ENCODE data around the gene C1orf94. TPM values are rescaled to one million over a fixed set of nuclear protein-coding genes. Genes with fewer than 3 reads are reported as not detected.

The C1orf94 gene, protein sequence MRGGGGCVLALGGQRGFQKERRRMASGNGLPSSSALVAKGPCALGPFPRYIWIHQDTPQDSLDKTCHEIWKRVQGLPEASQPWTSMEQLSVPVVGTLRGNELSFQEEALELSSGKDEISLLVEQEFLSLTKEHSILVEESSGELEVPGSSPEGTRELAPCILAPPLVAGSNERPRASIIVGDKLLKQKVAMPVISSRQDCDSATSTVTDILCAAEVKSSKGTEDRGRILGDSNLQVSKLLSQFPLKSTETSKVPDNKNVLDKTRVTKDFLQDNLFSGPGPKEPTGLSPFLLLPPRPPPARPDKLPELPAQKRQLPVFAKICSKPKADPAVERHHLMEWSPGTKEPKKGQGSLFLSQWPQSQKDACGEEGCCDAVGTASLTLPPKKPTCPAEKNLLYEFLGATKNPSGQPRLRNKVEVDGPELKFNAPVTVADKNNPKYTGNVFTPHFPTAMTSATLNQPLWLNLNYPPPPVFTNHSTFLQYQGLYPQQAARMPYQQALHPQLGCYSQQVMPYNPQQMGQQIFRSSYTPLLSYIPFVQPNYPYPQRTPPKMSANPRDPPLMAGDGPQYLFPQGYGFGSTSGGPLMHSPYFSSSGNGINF
- total RNA-seq = not detected

DNA sequence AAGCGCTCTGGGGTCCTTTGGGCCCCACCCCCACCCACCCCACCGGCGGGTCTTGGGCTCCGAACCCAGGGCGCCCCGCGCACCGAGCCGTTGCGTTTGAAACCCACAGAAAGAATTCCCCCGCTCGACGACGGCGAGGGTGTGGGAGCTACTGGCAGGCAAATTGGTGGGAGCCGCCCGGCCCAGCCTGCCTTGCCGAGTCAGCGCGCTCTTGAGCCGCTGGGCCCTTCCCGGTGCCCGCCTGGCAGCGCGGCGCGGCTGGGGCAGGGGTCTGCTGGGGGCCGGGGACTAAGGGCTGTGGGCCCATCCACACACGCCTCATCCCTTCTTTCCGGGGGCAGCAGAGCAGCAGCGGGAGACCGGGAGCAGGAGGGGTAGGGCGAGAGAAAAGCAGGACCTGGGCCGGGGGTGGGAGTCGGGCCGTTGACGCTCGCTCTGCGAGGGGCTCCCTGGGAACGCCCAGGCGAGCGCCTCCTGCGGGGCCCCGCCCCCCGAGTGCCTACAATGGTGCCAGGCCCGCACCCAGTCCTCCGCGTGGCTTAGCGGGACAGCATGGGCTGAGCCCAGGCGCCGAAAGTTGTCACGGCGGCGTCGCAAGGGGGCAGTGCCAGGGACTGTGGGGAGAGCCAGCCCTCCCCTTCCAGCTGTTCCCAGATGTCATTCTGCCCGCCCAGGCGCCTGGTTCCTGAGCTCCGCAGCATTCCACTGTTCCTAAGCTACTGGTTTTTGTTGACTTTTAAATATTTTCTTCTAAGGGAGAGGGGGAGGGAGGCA is at the start of gene C1orf94:
Gene C1orf94, plus strand, starts transcription at position 78 of the 774 bp plus-strand sequence. CDS start 883 bp downstream, outside the sequence.
- Histone ChIP-seq H3K27ac (no peak within 1 kb of the TSS), H3K36me3 (no peaks in the 10 kb centered on the region), H3K4me3 (peak within 1 kb of the TSS in 1 of 3 donors; percentile 15), H3K27me3 (peaks cover 6 to 45% of the 10 kb centered on the region in 2 donors), H3K4me1 (no peaks in the 10 kb centered on the region), H3K9me3 (no peaks in the 10 kb centered on the region)
- intact Hi-C loops (cut with DNase I; ENCODE audit: low total_unique reads) = no loop called here
- DNase-seq (ENCODE audit: low spot score in 2 of 2) = no peak
- no peak for TF ChIP-seq POLR2AphosphoS5 (IDR thresholded peaks at IDR 0.05)
- TF ChIP-seq, protein P1, sequence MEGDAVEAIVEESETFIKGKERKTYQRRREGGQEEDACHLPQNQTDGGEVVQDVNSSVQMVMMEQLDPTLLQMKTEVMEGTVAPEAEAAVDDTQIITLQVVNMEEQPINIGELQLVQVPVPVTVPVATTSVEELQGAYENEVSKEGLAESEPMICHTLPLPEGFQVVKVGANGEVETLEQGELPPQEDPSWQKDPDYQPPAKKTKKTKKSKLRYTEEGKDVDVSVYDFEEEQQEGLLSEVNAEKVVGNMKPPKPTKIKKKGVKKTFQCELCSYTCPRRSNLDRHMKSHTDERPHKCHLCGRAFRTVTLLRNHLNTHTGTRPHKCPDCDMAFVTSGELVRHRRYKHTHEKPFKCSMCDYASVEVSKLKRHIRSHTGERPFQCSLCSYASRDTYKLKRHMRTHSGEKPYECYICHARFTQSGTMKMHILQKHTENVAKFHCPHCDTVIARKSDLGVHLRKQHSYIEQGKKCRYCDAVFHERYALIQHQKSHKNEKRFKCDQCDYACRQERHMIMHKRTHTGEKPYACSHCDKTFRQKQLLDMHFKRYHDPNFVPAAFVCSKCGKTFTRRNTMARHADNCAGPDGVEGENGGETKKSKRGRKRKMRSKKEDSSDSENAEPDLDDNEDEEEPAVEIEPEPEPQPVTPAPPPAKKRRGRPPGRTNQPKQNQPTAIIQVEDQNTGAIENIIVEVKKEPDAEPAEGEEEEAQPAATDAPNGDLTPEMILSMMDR (IDR thresholded peaks at IDR 0.05) = no peak
- TF ChIP-seq POLR2A (IDR thresholded peaks at IDR 0.05) = no peak

DNA sequence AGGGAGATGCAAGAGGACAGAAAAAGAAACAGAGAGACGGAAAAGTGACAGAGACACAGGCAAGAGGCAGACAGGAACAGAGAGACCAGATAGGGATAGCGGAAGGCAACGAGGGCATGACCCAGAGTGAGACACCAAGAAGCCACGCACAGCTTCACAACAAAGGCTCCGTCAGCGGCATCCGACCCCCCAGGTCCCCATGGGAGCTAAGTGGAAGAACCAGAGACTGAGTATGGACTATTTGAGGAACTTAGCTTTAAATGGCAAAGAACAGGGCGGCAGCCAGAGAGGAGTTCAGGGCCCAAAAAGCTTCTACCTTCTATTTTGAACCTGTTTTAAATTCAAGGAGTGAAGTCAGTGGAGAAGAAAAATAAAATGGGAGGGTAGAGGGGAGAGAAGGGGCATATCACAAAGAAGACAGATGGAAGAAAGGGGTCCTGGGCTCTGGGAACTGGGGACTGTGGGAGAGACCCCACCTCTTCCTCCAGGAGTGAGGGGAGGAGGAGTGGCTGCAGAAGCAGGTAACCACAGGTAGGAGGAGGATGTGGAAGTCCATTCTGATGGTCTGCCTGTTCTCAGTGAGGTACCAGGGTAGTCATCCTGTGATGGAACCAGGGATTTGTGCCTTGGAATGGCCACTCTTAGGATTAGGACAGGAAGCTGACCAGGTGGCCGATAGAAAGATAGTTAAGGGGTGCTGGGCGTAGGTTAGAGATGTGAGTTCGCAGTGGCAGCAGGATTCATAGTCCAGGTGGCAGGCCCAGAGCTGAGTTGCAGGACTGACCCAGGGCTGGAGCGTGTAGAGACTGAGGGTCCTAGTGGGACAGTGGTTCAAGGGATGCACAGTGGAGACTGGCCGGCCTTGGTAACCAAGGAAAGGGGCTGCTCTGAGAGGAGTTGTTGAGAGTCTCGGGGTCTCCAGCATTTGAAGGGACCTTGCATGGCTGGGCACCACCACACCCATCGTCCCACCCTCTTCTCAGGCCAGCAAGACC is 49.4 kb upstream of the C1orf94 start:
- Histone ChIP-seq H3K27me3 (no peaks in the 10 kb centered on the region), H3K4me3 (no peak overlapping the region), H3K4me1 (no peaks in the 10 kb centered on the region), H3K36me3 (no peaks in the 10 kb centered on the region), H3K9me3 (no peaks in the 10 kb centered on the region), H3K27ac (no peak overlapping the region)
- TF ChIP-seq, protein P1 (IDR thresholded peaks at IDR 0.05) = no peak
- no peak for TF ChIP-seq POLR2AphosphoS5 (IDR thresholded peaks at IDR 0.05)
- TF ChIP-seq POLR2A (IDR thresholded peaks at IDR 0.05) = no peak
- intact Hi-C loops (cut with DNase I; ENCODE audit: low total_unique reads) = no loop called here
- DNase-seq (ENCODE audit: low spot score in 2 of 2) = no peak

DNA sequence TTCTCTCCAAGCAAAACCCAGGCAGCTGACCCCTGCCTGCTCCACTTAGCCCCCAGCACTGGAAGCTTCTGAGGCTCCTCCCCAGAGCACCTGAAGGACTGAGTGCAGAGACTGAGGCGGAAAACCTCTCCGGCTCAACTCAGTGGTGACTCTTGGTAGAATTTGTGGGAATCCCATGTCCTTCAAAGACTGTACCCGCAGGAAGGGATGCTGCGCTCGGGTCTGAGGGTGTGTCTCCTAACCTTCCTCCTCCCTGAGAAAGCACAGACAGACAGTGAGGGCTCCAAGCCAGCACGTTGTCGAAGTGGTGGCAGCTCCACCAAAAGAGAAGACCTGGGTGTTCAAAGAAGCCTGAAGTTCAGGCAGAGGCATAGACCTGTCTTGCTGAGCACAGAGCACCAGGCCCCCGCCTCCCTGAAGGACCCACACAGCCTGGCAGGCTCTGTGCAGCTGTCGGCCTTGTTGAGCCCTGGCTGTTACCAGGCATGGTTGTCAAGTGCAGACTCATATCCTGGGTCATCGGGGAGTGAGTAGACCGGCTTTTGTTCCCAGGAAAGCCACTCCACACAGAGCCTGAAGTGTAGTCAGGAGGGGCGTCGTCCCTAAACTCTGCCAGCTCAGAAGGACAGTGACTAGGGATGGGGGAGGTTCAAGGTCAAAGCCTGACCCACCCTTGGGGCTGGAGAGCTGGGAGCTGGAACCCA is 48.4 kb upstream of the C1orf94 start:
- Histone ChIP-seq H3K4me1 (no peaks in the 10 kb centered on the region), H3K36me3 (no peaks in the 10 kb centered on the region), H3K27me3 (no peaks in the 10 kb centered on the region), H3K27ac (no peak overlapping the region), H3K9me3 (no peaks in the 10 kb centered on the region), H3K4me3 (no peak overlapping the region)
- TF ChIP-seq, protein P1 (IDR thresholded peaks at IDR 0.05) = no peak
- TF ChIP-seq POLR2A (IDR thresholded peaks at IDR 0.05) (no peak), POLR2AphosphoS5 (IDR thresholded peaks at IDR 0.05) (no peak)
- DNase-seq (ENCODE audit: low spot score in 2 of 2) = no peak
- intact Hi-C loops (cut with DNase I; ENCODE audit: low total_unique reads) = no loop called here

DNA sequence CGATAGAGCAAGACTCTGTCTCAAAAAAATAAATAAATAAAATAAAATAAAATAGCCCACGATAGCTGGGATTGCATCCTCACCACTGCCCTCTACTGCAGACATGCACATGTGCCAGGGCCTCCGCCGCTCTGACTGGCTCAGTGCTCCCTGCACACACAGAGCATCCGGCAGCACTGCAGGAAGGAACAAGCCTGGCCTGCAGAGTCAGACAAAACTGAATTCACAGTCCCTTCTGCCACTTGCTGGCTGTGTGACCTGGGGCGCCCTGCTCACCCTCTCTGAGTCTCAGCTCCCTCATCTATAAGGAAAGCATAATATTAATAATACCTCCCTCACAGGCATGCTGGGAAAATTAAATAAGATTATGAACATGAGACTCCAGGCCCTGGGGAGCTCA is 47.1 kb upstream of the C1orf94 start:
- Histone ChIP-seq H3K9me3 (no peaks in the 10 kb centered on the region), H3K4me1 (no peaks in the 10 kb centered on the region), H3K27me3 (no peaks in the 10 kb centered on the region), H3K4me3 (no peak overlapping the region), H3K27ac (no peak overlapping the region), H3K36me3 (no peaks in the 10 kb centered on the region)
- TF ChIP-seq POLR2AphosphoS5 (IDR thresholded peaks at IDR 0.05) (no peak), POLR2A (IDR thresholded peaks at IDR 0.05) (no peak)
- TF ChIP-seq, protein P1 (IDR thresholded peaks at IDR 0.05) = no peak
- intact Hi-C loops (cut with DNase I; ENCODE audit: low total_unique reads) = no loop called here
- no peak for DNase-seq (ENCODE audit: low spot score in 2 of 2)
